K562 (cell line): ENCODE measurements around the gene ANKLE1. TPM values are rescaled to one million over a fixed set of nuclear protein-coding genes. Genes with fewer than 3 reads are reported as not detected.

Source experiments
- ATF1 ChIP-seq, 2 experiments: fragments of 450-650 bp in 1 of 2; IDR thresholded peaks; 2 replicates each; pipeline ENCODE4 v1.6.1; 2016; ENCODE audit warnings: missing compliant biosample characterization in 1 of 2, missing genetic modification characterization in 1 of 2
- BRD4 ChIP-seq: fragments of 200-600 bp; sonication (generic); IDR thresholded peaks from 2 replicates; pipeline ENCODE4 v1.6.1; 2017; ENCODE audit warnings: inconsistent platforms
- C11orf30 ChIP-seq: fragments of 450-650 bp; IDR thresholded peaks from 2 replicates; pipeline ENCODE4 v1.6.1; 2016; ENCODE audit warnings: low read depth, mild to moderate bottlenecking
- EP400 ChIP-seq: fragments of 450-650 bp; IDR thresholded peaks from 2 replicates; pipeline ENCODE4 v1.6.1; 2017; ENCODE audit warnings: antibody characterized with exemption, mild to moderate bottlenecking, moderate library complexity
- HCFC1 ChIP-seq: IDR thresholded peaks from 2 replicates; pipeline ENCODE4 v1.6.1; 2012; ENCODE audit warnings: low read depth, low read length, improper control_type of control experiment
- HMGN3 ChIP-seq: IDR thresholded peaks from 2 replicates; pipeline ENCODE4 v1.6.1; 2011; ENCODE audit warnings: borderline replicate concordance, low read depth, mild to moderate bottlenecking, mixed read lengths, low read length; ENCODE audit not compliant: insufficient read length; ENCODE audit errors: extremely low read depth
- HNRNPL ChIP-seq: fragments of 200-400 bp; formaldehyde crosslinking; IDR thresholded peaks from 2 replicates; pipeline ENCODE4 v1.6.1; 2017; ENCODE audit warnings: low read depth, mild to moderate bottlenecking, low read length
- NCOA1 ChIP-seq: fragments of 450-650 bp; IDR thresholded peaks from 2 replicates; pipeline ENCODE4 v1.6.1; 2016; ENCODE audit warnings: low read depth
- NR2C1 ChIP-seq, 2 experiments: fragments of 450-650 bp; IDR thresholded peaks; 2 replicates each; pipeline ENCODE4 v1.6.1; 2017; ENCODE audit warnings: mild to moderate bottlenecking in 2 of 2, antibody characterized with exemption in 1 of 2, inconsistent platforms in 1 of 2, missing compliant biosample characterization in 1 of 2, missing genetic modification characterization in 1 of 2
- NR2C2 ChIP-seq, 2 experiments: fragments of 200-800 bp in 1 of 2; sonication (Bioruptor generic) in 1 of 2; sonication (generic) in 1 of 2; formaldehyde crosslinking in 1 of 2; IDR thresholded peaks; 2 replicates each; pipeline versions ENCODE4 v1.6.1 to v1.8.0; 2016 to 2022; ENCODE audit warnings: mild to moderate bottlenecking in 1 of 2, missing compliant biosample characterization in 1 of 2, missing genetic modification characterization in 1 of 2, missing genetic modification reagents in 1 of 2
- PHF8 ChIP-seq: fragments of 200-600 bp; sonication (generic); IDR thresholded peaks from 2 replicates; pipeline ENCODE4 v1.6.1; 2012; ENCODE audit warnings: mixed run types, mild to moderate bottlenecking, inconsistent platforms, low read length, moderate library complexity, borderline replicate concordance
- SIN3B ChIP-seq: fragments of 450-650 bp; IDR thresholded peaks from 2 replicates; pipeline ENCODE4 v1.6.1; 2017; ENCODE audit warnings: low read depth, mild to moderate bottlenecking, moderate library complexity
- ZBTB7A ChIP-seq: IDR thresholded peaks from 2 replicates; pipeline ENCODE4 v1.6.1; 2011; ENCODE audit warnings: low read depth, mild to moderate bottlenecking, low read length, moderate library complexity, borderline replicate concordance; ENCODE audit not compliant: control insufficient read depth
- ZNF589 ChIP-seq: fragments of 200-800 bp; sonication (Bioruptor generic); IDR thresholded peaks from 2 replicates; pipeline ENCODE4 v1.6.1; 2016; ENCODE audit warnings: low read depth, missing genetic modification characterization, missing compliant biosample characterization
- polyA plus RNA-seq, 8 experiments: library from polyadenylated mRNA; depleted of rRNA in 4 of 8; stranded (reverse) in 5 of 8; unstranded in 3 of 8; fragments of >200 nt; fragmentation: Nextera tagmentation in 2 of 8; fragmentation: Illumina TruSeq in 1 of 8; extraction: Ambion mirVana in 2 of 8; extraction: Trizol in 1 of 8; gene quantifications; 2 replicates each; pipeline versions ENCODE4 v1.2.1 to v1.2.3, GENCODE V29; 2011 to 2014; ENCODE audit warnings: inconsistent platforms in 1 of 8, missing spikeins in 1 of 8
- total RNA-seq, 7 experiments: library from RNA; depleted of rRNA in 6 of 7; stranded (reverse); fragments of >200 nt in 6 of 7; fragmentation: Illumina TruSeq in 2 of 7; extraction: Trizol in 2 of 7; gene quantifications; 2 replicates each; pipeline versions ENCODE4 v1.2.1 to v1.2.3, GENCODE V29; 2011 to 2021; ENCODE audit warnings: low replicate concordance in 1 of 7
- TF ChIP-seq, protein P1 (sequence below), 2 experiments: fragments of 450-650 bp in 1 of 2; sonication (generic) in 1 of 2; formaldehyde crosslinking in 1 of 2; IDR thresholded peaks; 2 replicates each; pipeline versions ENCODE4 v1.7.1 to v1.9.0; 2016 to 2022; ENCODE audit warnings: inconsistent platforms in 1 of 2, mild to moderate bottlenecking in 1 of 2, missing genetic modification reagents in 1 of 2

The ANKLE1 gene
- total and polyA plus RNA-seq, 9 of the 15 experiments (the other 6 are each of a cell fraction or from before 2014, with no cell fraction given) = 0.63 to 9.2 (median 2.9) TPM

DNA sequence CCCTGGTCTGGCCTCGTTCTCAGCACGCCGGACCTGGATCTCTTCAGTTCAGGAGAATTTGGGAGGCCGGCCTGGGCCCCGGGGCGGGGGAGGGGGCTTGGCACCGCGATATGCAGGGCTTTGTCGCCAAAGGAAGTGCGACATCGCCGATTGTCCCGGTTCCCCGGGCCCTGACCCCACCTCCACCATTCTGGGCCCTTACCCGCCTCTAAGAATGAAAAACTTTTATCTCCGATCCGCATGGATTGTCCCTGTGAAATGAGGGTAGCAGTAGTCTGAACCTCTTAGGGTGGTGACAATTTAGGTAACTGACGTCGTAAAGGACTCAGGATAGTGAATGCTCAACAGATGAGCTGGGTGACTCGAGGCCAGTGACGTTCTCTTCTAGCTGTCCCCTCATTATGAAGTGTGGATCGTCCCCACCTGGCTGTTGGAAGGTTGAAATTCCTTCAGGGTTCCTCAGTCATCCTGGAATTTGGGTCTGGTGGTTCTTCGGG, 28.3 kb downstream of the ANKLE1 start (continued):
- TF ChIP-seq, protein P1, sequence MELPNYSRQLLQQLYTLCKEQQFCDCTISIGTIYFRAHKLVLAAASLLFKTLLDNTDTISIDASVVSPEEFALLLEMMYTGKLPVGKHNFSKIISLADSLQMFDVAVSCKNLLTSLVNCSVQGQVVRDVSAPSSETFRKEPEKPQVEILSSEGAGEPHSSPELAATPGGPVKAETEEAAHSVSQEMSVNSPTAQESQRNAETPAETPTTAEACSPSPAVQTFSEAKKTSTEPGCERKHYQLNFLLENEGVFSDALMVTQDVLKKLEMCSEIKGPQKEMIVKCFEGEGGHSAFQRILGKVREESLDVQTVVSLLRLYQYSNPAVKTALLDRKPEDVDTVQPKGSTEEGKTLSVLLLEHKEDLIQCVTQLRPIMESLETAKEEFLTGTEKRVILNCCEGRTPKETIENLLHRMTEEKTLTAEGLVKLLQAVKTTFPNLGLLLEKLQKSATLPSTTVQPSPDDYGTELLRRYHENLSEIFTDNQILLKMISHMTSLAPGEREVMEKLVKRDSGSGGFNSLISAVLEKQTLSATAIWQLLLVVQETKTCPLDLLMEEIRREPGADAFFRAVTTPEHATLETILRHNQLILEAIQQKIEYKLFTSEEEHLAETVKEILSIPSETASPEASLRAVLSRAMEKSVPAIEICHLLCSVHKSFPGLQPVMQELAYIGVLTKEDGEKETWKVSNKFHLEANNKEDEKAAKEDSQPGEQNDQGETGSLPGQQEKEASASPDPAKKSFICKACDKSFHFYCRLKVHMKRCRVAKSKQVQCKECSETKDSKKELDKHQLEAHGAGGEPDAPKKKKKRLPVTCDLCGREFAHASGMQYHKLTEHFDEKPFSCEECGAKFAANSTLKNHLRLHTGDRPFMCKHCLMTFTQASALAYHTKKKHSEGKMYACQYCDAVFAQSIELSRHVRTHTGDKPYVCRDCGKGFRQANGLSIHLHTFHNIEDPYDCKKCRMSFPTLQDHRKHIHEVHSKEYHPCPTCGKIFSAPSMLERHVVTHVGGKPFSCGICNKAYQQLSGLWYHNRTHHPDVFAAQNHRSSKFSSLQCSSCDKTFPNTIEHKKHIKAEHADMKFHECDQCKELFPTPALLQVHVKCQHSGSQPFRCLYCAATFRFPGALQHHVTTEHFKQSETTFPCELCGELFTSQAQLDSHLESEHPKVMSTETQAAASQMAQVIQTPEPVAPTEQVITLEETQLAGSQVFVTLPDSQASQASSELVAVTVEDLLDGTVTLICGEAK (IDR thresholded peaks at IDR 0.05) = peak; percentile 90
- TF ChIP-seq, protein P1 (CRISPR knock-in tag; IDR thresholded peaks at IDR 0.05) = no peak
- no peak; the same call in 1 of the 2 replicates for TF ChIP-seq ATF1 (CRISPR knock-in tag; IDR thresholded peaks at IDR 0.05)
- TF ChIP-seq ATF1 (tag; IDR thresholded peaks at IDR 0.05) = peak; percentile 44; the same call in 1 of the 2 replicates
- peak; percentile 11; the same call in 1 of the 2 replicates for TF ChIP-seq SIN3B
- peak; percentile 96; the same call in 1 of the 2 replicates for TF ChIP-seq NR2C1 (IDR thresholded peaks at IDR 0.05)
- no peak; the same call in none of the 2 replicates for TF ChIP-seq NR2C1 (tag; IDR thresholded peaks at IDR 0.05)
- 0 out of 2 replicates have a peak, but pooled peaks have one; percentile 31 for TF ChIP-seq ZNF589 (CRISPR knock-in tag)
- peak; percentile 32 for TF ChIP-seq HCFC1
- 0 out of 2 replicates have a peak, but pooled peaks have one; percentile 40 for TF ChIP-seq BRD4
- peak; percentile 63; the same call in 1 of the 2 replicates for TF ChIP-seq C11orf30
- peak; percentile 72 for TF ChIP-seq NCOA1
- no peak for TF ChIP-seq HMGN3
- TF ChIP-seq ZBTB7A = peak; percentile 92; the same call in 1 of the 2 replicates
- no peak for TF ChIP-seq HNRNPL
- TF ChIP-seq EP400 = 0 out of 2 replicates have a peak, but pooled peaks have one; percentile 27
- TF ChIP-seq NR2C2 (CRISPR knock-in tag; IDR thresholded peaks at IDR 0.05) = peak; percentile 74
- TF ChIP-seq NR2C2 (tag; IDR thresholded peaks at IDR 0.05) = no peak; the same call in none of the 2 replicates
- 0 out of 2 replicates have a peak, but pooled peaks have one; percentile 23 for TF ChIP-seq PHF8
